ENCODE measurements around the gene HIC1. TPM values are rescaled to one million over a fixed set of nuclear protein-coding genes. Genes with fewer than 3 reads are reported as not detected.

HIC1 gene
- polyA plus RNA-seq, 1 donor (not counting 4 experiments of a cell fraction or from before 2014, with no cell fraction given), result 0.64 TPM

GRCh38 chr17:2041561-2042389 lies 13.1 kb upstream of the HIC1 start, which contains the start of gene OVCA2:
TSS of gene OVCA2 (plus strand) at chr17:2042022. CDS start at chr17:2042048, 26 bp downstream.
- FAIRE-seq, result peak; percentile 82
- Histone ChIP-seq H3K36me3 (ENCODE audit: control insufficient read depth in 2 of 2, extremely low read depth in 1 of 2, insufficient read depth in 2 of 2, low read length in 2 of 2) (peaks cover 9 to 19% of the 10 kb centered on the region in 2 experiments), H3K4me3 (ENCODE audit: control insufficient read depth in 2 of 3, extremely low read depth in 1 of 3, insufficient read depth in 2 of 3, low read depth in 1 of 3, low read length in 3 of 3) (peak within 1 kb of the TSS; percentile 63 to 79 (median 72)), H3K27ac (ENCODE audit: control insufficient read depth, insufficient read depth, low read length) (peak within 1 kb of the TSS; percentile 76), H3K4me2 (ENCODE audit: control insufficient read depth, extremely low read depth, insufficient read depth, low read depth, low read length) (peak within 1 kb of the TSS; percentile 71), H3K4me1 (ENCODE audit: control insufficient read depth, extremely low read depth, insufficient read depth, low read length) (peaks cover 31% of the 10 kb centered on the region), H3K27me3 (ENCODE audit: control insufficient read depth, extremely low read depth, insufficient read depth, low read length) (no peaks in the 10 kb centered on the region), H3K79me2 (ENCODE audit: control insufficient read depth, insufficient read depth, low read length) (peaks cover 16% of the 10 kb centered on the region), H3K9me1 (ENCODE audit: control insufficient read depth, extremely low read depth, insufficient read depth, low read length) (peaks cover 3% of the 10 kb centered on the region), H4K20me1 (ENCODE audit: control insufficient read depth, extremely low read depth, insufficient read depth, low read length) (peaks cover 6% of the 10 kb centered on the region), H3K9me3 (ENCODE audit: control insufficient read depth, low read depth, low read length) (no peaks in the 10 kb centered on the region), H2AFZ (ENCODE audit: control insufficient read depth, low read length) (peak within 1 kb of the TSS; percentile 95), H3K9ac (ENCODE audit: control insufficient read depth, extremely low read depth, insufficient read depth, low read length) (peak within 1 kb of the TSS; percentile 81)
- DNase-seq (ENCODE audit: low read depth, low spot score), result no peak
- dilution Hi-C loops (cut with MboI; ENCODE audit: extremely low pct_ligation_motif_present, low sequenced_read_pairs), result no loop called here
- TF ChIP-seq CTCF (optimal IDR thresholded peaks at IDR 0.05 in 1 of 3, IDR thresholded peaks at IDR 0.05 in 1 of 3, conservative IDR thresholded peaks at IDR 0.05 in 1 of 3; ENCODE audit: extremely low read depth in 1 of 3, insufficient read depth in 2 of 3, low read length in 3 of 3) (peak in 2 of 3 experiments; percentile 36 to 52), EZH2 (IDR thresholded peaks at IDR 0.05; ENCODE audit: low read length) (no peak)

DNA sequence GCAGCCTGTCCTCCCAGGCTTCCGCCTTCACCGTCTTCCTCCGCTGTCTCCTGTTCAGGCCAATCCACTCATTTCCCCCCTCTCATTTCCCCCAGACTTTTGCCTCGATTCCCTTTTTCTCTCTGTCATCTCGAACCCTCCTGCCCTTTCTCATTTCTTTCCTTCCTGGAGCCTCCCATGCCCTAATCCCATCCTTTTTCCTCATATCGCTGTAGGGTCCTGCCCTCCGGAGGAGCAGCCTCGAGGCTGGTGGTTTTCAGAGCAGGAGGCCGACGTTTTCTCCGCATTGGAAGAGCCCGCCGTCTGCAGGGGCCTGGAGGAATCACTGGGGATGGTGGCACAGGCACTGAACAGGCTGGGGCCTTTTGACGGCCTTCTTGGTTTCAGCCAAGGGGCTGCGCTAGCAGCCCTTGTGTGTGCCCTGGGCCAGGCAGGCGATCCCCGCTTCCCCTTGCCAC lies 12.5 kb upstream of the HIC1 start:
- Histone ChIP-seq H3K27me3 (ENCODE audit: control insufficient read depth, extremely low read depth, insufficient read depth, low read length) (no peaks in the 10 kb centered on the region), H3K4me2 (ENCODE audit: control insufficient read depth, extremely low read depth, insufficient read depth, low read depth, low read length) (peak overlapping the region; percentile 71), H3K9ac (ENCODE audit: control insufficient read depth, extremely low read depth, insufficient read depth, low read length) (peak overlapping the region; percentile 81), H3K9me1 (ENCODE audit: control insufficient read depth, extremely low read depth, insufficient read depth, low read length) (peaks cover 3% of the 10 kb centered on the region), H3K4me3 (ENCODE audit: control insufficient read depth in 2 of 3, extremely low read depth in 1 of 3, insufficient read depth in 2 of 3, low read depth in 1 of 3, low read length in 3 of 3) (peak overlapping the region; percentile 63 to 79 (median 72)), H3K36me3 (ENCODE audit: control insufficient read depth in 2 of 2, extremely low read depth in 1 of 2, insufficient read depth in 2 of 2, low read length in 2 of 2) (peaks cover 9 to 19% of the 10 kb centered on the region in 2 experiments), H4K20me1 (ENCODE audit: control insufficient read depth, extremely low read depth, insufficient read depth, low read length) (peaks cover 6% of the 10 kb centered on the region), H3K9me3 (ENCODE audit: control insufficient read depth, low read depth, low read length) (no peaks in the 10 kb centered on the region), H3K27ac (ENCODE audit: control insufficient read depth, insufficient read depth, low read length) (peak overlapping the region; percentile 76), H2AFZ (ENCODE audit: control insufficient read depth, low read length) (peak overlapping the region; percentile 79), H3K4me1 (ENCODE audit: control insufficient read depth, extremely low read depth, insufficient read depth, low read length) (peaks cover 31% of the 10 kb centered on the region), H3K79me2 (ENCODE audit: control insufficient read depth, insufficient read depth, low read length) (peaks cover 16% of the 10 kb centered on the region)
- TF ChIP-seq CTCF (optimal IDR thresholded peaks at IDR 0.05 in 1 of 3, IDR thresholded peaks at IDR 0.05 in 1 of 3, conservative IDR thresholded peaks at IDR 0.05 in 1 of 3; ENCODE audit: extremely low read depth in 1 of 3, insufficient read depth in 2 of 3, low read length in 3 of 3), result peak in 2 of 3 experiments; percentile 12 to 29
- TF ChIP-seq EZH2 (IDR thresholded peaks at IDR 0.05; ENCODE audit: low read length), result no peak
- FAIRE-seq, result no peak
- DNase-seq (ENCODE audit: low read depth, low spot score), result no peak
- dilution Hi-C loops (cut with MboI; ENCODE audit: extremely low pct_ligation_motif_present, low sequenced_read_pairs), result no loop called here
